Smooth muscle cell of bladder (primary cell): ENCODE measurements around the gene KIR2DL1. TPM values are rescaled to one million over a fixed set of nuclear protein-coding genes. Genes with fewer than 3 reads are reported as not detected.

Experiments
- total RNA-seq: library from RNA; depleted of rRNA; stranded (reverse); fragments of >200 nt; gene quantifications from 2 replicates; pipeline ENCODE4 v1.2.3, GENCODE V29; 2014

Gene KIR2DL1
- not detected in 2 replicates for total RNA-seq

DNA sequence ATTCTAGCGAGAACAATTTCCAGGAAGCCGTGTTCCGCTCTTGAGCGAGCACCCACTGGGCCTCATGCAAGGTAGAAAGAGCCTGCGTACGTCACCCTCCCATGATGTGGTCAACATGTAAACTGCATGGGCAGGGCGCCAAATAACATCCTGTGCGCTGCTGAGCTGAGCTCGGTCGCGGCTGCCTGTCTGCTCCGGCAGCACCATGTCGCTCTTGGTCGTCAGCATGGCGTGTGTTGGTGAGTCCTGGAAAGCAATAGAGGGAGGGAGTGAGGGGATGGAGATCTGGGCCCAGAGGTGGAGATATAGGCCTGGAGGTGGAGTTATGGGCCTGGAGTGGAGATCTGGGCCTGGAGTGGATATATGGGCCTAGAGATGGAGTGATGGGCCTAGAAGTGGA lies at the start of gene KIR2DL1:
Gene KIR2DL1, plus strand, starts transcription at position 148 of the 400 bp plus-strand sequence. Its CDS starts 58 bp downstream, at position 206.

GRCh38 chr19:54724142-54724541 lies 45.5 kb upstream of the KIR2DL1 start, which contains the start of gene KIR3DL3:
KIR3DL3 (plus strand) TSS chr19:54724442; CDS start chr19:54724497, 55 bp downstream.

DNA sequence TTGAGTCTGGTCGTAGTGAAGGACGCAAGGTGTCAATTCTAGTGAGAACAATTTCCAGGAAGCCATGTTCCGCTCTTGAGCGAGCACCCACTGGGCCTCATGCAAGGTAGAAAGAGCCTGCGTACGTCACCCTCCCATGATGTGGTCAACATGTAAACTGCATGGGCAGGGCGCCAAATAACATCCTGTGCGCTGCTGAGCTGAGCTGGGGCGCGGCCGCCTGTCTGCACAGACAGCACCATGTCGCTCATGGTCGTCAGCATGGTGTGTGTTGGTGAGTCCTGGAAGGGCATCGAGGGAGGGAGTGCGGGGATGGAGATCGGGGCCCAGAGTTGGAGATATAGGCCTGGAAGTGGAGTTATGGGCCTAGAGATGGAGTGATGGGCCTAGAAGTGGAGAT lies 31.3 kb upstream of the KIR2DL1 start, which contains the start of gene KIR2DL3:
Gene KIR2DL3, plus strand, starts transcription at position 208 of the 400 bp plus-strand sequence. Its CDS starts 33 bp downstream, at position 241.

DNA sequence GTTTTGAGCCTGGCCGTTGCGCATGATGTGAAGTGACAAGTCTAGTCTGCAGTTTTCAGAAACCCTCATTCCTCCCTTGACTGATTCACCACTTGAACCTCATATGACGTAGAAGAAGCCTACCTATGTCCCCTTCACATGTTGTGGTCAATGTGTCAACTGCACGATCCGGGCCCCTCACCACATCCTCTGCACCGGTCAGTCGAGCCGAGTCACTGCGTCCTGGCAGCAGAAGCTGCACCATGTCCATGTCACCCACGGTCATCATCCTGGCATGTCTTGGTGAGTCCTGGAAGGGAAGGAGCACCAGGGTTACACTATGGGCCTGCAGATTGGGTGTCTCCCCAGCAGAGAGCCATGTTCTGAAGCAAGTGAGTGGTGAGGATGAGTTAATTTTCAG lies 33.8 kb downstream of the KIR2DL1 start, which contains the start of gene KIR2DL4:
Gene KIR2DL4, plus strand, starts transcription at position 201 of the 400 bp plus-strand sequence. Its CDS starts 42 bp downstream, at position 243.

DNA sequence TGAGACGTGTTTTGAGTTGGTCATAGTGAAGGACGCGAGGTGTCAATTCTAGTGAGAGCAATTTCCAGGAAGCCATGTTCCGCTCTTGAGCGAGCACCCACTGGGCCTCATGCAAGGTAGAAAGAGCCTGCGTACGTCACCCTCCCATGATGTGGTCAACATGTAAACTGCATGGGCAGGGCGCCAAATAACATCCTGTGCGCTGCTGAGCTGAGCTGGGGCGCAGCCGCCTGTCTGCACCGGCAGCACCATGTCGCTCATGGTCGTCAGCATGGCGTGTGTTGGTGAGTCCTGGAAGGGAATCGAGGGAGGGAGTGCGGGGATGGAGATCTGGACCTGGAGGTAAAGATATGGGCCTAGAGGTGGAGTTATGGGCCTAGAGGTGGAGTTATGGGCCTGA lies 46.7 kb downstream of the KIR2DL1 start, which contains the start of gene KIR3DL1:
Gene KIR3DL1, plus strand, starts transcription at position 218 of the 400 bp plus-strand sequence.

DNA sequence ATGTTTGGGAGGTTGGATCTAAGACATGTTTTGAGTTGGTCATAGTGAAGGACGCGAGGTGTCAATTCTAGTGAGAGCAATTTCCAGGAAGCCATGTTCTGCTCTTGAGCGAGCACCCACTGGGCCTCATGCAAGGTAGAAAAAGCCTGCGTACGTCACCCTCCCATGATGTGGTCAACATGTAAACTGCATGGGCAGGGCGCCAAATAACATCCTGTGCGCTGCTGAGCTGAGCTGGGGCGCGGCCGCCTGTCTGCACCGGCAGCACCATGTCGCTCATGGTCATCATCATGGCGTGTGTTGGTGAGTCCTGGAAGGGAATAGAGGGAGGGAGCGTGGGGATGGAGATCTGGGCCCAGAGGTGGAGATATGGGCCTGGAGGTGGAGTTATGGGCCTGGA lies 62.9 kb downstream of the KIR2DL1 start, which contains the start of gene KIR2DS4:
Gene KIR2DS4, plus strand, starts transcription at position 181 of the 400 bp plus-strand sequence.

Other genes starting within 250 kb of the KIR2DL1 start
- gene LILRA2, start 196.0 kb upstream of the KIR2DL1 start, total RNA-seq = not detected in 2 replicates
- not detected in 2 replicates for gene LILRA1, start 176.2 kb upstream of the KIR2DL1 start, total RNA-seq
- not detected in 2 replicates for gene LILRB1, start 139.3 kb upstream of the KIR2DL1 start, total RNA-seq
- not detected in 2 replicates for gene LILRB4, start 106.8 kb upstream of the KIR2DL1 start, total RNA-seq
- gene KIR3DL3, start 45.4 kb upstream of the KIR2DL1 start, total RNA-seq = not detected in 2 replicates
- not detected in 2 replicates for gene KIR2DL3, start 31.3 kb upstream of the KIR2DL1 start, total RNA-seq
- not detected in 2 replicates for gene KIR2DL4, start 33.8 kb downstream of the KIR2DL1 start, total RNA-seq
- not detected in 2 replicates for gene KIR3DL1, start 46.7 kb downstream of the KIR2DL1 start, total RNA-seq
- not detected in 2 replicates for gene KIR2DS4, start 62.9 kb downstream of the KIR2DL1 start, total RNA-seq
- gene KIR3DL2, start 80.7 kb downstream of the KIR2DL1 start, total RNA-seq = not detected in 2 replicates
- not detected in 2 replicates for gene FCAR, start 104.4 kb downstream of the KIR2DL1 start, total RNA-seq
- gene NCR1, start 136.4 kb downstream of the KIR2DL1 start, total RNA-seq = not detected in 2 replicates
- gene NLRP7, start 177.7 kb downstream of the KIR2DL1 start, total RNA-seq = not detected in 2 replicates
- 0.14 TPM in 1 of 2 replicates, not detected in the other for gene NLRP2, start 196.6 kb downstream of the KIR2DL1 start, total RNA-seq